Muscle layer of duodenum (tissue), 2 donors: ENCODE measurements around the gene ARPC1A.
"Not testable (repeated sequence)": the region's sequence is repeated elsewhere in the genome, so short reads cannot be mapped to it uniquely, and the experiment has no call there.

ENCODE experiments used
- H3K27ac ChIP-seq: one replicate; pipeline ENCODE4 v1.7.0; 2013; ENCODE audit warnings: mild to moderate bottlenecking, low read length
- H3K27me3 ChIP-seq: one replicate; pipeline ENCODE4 v1.7.0; 2013; ENCODE audit warnings: low read depth, mild to moderate bottlenecking, control low read depth, low read length
- H3K36me3 ChIP-seq, 2 donors: one replicate each; pipeline ENCODE4 v1.7.0; 2013; ENCODE audit warnings: low read length in 2 of 2, control low read depth in 1 of 2, mild to moderate bottlenecking in 1 of 2; ENCODE audit not compliant: insufficient read depth in 2 of 2, control insufficient read depth in 1 of 2
- H3K4me1 ChIP-seq, 2 donors: one replicate each; pipeline ENCODE4 v1.7.0; 2013; ENCODE audit warnings: low read length in 2 of 2, mild to moderate bottlenecking in 2 of 2, control low read depth in 1 of 2, moderate library complexity in 1 of 2; ENCODE audit not compliant: insufficient read depth in 2 of 2, control insufficient read depth in 1 of 2
- H3K4me3 ChIP-seq, 2 donors: one replicate each; pipeline ENCODE4 v1.7.0; 2013; ENCODE audit warnings: low read length in 2 of 2, low read depth in 1 of 2, mild to moderate bottlenecking in 1 of 2
- H3K9me3 ChIP-seq, 2 donors: one replicate each; pipeline ENCODE4 v1.7.0; 2013; ENCODE audit warnings: low read length in 2 of 2, control low read depth in 1 of 2, mild to moderate bottlenecking in 1 of 2; ENCODE audit not compliant: control insufficient read depth in 1 of 2
- donor health status: healthy.

Gene ARPC1A

DNA sequence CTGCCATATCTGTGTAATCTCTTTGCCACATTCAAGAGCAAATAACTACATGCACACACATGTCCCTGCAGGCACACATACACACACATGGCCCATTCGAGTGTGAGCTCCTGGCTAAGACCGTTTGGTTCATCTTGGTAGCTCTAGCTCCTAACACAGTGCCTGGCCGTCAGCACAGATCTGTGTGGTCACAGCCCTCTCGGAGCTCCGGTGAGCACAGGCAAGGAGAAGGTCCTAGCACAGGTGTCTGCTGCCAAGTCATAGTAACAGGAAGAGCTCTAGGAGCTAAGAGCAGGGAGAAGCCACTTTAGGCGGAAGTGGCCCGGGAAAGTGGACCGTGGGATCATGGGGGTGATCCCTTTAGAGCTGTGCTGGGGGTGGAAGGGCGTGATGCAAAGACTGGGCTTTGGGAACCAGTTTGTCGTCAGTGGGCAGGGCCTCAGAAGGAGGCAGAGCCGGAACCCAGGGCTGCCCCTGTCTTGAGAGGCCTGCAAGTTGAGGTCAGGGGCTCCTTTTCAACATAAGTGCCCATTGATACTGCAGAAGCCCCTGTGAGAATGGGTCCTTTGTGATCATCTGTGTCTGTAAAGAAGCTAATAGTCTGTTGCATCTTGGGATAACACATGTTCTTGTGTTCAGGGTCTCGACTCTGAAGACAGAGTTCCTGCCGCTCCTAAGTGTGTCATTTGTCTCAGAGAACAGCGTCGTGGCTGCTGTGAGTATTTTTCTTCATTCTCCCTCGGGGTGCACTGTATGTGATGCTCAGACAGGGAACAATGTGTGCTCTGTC is 32.2 kb downstream of the ARPC1A start:
- Histone ChIP-seq H3K4me3 (no peak overlapping the region), H3K9me3 (no peaks in the 10 kb centered on the region), H3K27me3 (no peaks in the 10 kb centered on the region), H3K27ac (no peak overlapping the region), H3K4me1 (no peaks in the 10 kb centered on the region), H3K36me3 (peaks cover 39 to 72% of the 10 kb centered on the region in 2 donors)

DNA sequence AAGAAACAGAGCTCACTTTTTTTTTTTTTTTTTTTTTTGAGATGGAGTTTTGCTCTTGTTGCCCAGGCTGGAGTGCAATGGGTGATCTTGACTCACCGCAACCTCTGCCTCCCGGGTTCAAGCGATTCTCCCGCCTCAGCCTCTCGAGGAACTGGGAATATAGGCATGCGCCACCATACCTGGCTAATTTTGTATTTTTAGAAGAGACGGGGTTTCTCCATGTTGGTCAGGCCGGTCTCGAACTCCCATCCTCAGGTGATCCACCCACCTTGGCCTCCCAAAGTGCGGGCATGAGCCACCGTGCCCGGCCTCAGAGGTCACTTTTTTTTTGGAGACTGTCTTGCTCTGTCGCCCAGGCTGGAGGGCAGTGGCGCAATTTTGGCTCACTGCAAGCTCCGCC is 32.8 kb downstream of the ARPC1A start:
- H3K4me3 ChIP-seq, H3K4me1 ChIP-seq, H3K9me3 ChIP-seq, H3K27ac ChIP-seq, H3K27me3 ChIP-seq: not testable (repeated sequence)
- H3K36me3 ChIP-seq = peaks cover 45 to 78% of the 10 kb centered on the region in 2 donors

- Histone ChIP-seq H3K36me3 (peaks cover 44 to 73% of the 10 kb centered on the region in 2 donors), H3K27ac (no peak overlapping the region), H3K4me1 (no peaks in the 10 kb centered on the region), H3K9me3 (no peaks in the 10 kb centered on the region), H3K27me3 (no peaks in the 10 kb centered on the region), H3K4me3 (no peak overlapping the region)
Measured at GRCh38 chr7:99359465-99360154, 33.9 kb downstream of the ARPC1A start.

DNA sequence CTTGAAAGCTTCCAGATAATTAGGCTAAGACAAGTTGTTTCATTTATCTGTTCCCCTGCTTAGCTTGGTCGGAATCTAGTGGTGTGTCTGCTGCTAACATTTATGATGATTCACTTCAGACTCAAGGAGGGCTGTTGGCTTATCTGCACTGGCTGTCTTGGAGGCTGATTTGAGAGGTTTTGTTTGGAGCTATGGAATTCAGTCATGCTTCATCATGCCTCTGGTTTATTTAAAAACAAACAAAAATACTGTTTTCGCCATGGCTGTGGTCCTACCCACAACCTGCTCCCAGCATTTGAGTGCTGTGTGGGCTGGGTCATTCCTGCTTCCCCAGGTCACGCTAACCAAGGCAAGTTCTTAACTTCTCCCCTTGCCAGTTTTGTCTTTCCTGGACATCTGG is 37.1 kb downstream of the ARPC1A start:
- Histone ChIP-seq H3K4me1 (no peaks in the 10 kb centered on the region), H3K9me3 (no peaks in the 10 kb centered on the region), H3K27me3 (no peaks in the 10 kb centered on the region), H3K27ac (no peak overlapping the region), H3K4me3 (no peak overlapping the region), H3K36me3 (peaks cover 48 to 65% of the 10 kb centered on the region in 2 donors)

DNA sequence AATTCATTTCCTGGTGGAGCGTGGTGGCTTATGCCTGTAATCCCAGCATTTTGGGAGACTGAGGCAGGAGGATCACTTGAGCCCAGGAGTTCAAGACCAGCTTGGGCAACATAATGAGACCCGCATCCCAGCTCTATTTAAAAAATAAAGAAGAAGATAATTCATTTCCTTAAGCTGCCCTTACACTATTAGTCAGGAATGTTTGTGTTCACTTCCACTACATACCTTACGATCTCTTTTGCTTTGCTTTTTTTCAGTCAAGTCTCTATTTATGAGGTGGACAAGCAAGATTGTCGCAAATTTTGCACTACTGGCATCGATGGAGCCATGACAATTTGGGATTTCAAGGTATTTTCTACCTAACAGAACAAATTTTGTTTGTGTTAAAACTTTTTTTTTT is 37.6 kb downstream of the ARPC1A start:
- peaks cover 44 to 60% of the 10 kb centered on the region in 2 donors for H3K36me3 ChIP-seq
- no peaks in the 10 kb centered on the region for H3K4me1 ChIP-seq
- no peak overlapping the region for H3K27ac ChIP-seq
- no peaks in the 10 kb centered on the region for H3K9me3 ChIP-seq
- no peak overlapping the region for H3K4me3 ChIP-seq
- no peaks in the 10 kb centered on the region for H3K27me3 ChIP-seq

DNA sequence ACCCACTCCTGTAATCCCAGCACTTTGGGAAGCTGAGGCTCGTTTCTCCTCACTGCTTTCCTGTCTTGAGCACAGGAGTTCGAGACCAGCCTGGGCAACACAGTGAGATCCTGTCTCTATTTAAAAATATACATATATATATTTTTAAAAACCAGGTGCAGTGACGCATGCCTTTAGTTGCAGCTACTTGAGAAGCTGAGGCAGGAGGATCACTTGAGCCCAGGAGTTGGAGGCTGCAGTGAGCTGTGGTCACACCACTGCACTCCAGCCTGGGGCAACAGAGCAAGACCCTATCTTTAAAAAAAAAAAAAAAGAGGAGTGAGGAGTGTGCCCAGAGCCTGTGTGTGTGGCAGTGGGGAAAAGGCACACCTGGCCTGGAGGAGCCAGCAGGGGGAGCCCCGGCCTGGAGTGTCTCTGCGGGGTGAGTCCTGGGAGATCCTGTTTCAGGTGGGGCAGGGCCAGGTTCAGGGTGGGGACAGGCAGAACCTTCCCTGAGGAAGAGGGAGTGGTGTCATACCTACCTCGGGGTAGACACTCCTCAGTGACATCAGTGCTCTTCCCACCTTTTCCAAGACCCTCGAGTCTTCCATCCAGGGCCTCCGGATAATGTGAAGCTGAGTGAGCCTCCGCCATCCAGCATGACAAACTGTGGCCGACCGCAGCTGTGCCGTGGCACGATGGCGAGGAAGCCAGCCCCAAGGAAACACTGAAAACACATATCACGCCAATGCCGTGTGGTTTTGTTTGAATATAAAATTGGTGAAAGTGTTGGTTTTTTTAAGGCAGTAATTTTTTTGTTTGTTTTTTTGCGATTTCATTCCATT is 39.8 kb downstream of the ARPC1A start:
- no peaks in the 10 kb centered on the region for H3K9me3 ChIP-seq
- H3K27ac ChIP-seq = no peak overlapping the region
- peaks cover 35 to 44% of the 10 kb centered on the region in 2 donors for H3K36me3 ChIP-seq

DNA sequence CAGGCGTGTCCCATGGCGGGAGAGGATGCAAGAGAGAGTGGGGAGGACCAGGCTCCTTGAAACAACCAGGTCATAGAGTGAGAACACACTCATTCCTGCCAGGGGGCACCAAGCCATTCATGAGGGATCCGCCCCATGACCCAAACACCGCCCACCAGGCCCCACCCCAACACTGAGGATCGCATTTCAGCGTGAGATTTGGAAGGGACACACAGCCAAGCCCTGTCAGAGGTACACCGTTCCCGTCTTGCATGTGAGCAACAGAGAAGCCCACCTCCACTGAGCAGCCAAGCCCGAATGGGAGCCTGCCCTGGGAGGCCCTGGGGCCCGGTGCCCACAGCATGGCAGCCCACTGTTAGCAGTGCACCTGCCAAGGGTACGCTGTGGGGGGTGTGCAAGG is 40.9 kb downstream of the ARPC1A start:
- Histone ChIP-seq H3K9me3 (no peaks in the 10 kb centered on the region), H3K4me1 (no peaks in the 10 kb centered on the region), H3K27me3 (no peaks in the 10 kb centered on the region), H3K4me3 (no peak overlapping the region), H3K27ac (no peak overlapping the region), H3K36me3 (peaks cover 29 to 33% of the 10 kb centered on the region in 2 donors)

More for the DNA sequence above, 39.8 kb downstream of the ARPC1A start:
- no peak overlapping the region for H3K4me3 ChIP-seq
- H3K4me1 ChIP-seq = no peaks in the 10 kb centered on the region
- no peaks in the 10 kb centered on the region for H3K27me3 ChIP-seq

- Histone ChIP-seq H3K4me1 (peaks cover 0 to 6% of the 10 kb centered on the region in 2 donors), H3K27me3 (no peaks in the 10 kb centered on the region), H3K36me3 (peaks cover 15 to 16% of the 10 kb centered on the region in 2 donors), H3K9me3 (no peaks in the 10 kb centered on the region), H3K4me3 (no peak overlapping the region), H3K27ac (no peak overlapping the region)
Measured at GRCh38 chr7:99368750-99369389, 43.2 kb downstream of the ARPC1A start.

- H3K27me3 ChIP-seq = no peaks in the 10 kb centered on the region
- H3K27ac ChIP-seq = no peak overlapping the region
- H3K36me3 ChIP-seq = peaks cover 11 to 12% of the 10 kb centered on the region in 2 donors
- no peak overlapping the region for H3K4me3 ChIP-seq
- peaks cover 0 to 9% of the 10 kb centered on the region in 2 donors for H3K4me1 ChIP-seq
- no peaks in the 10 kb centered on the region for H3K9me3 ChIP-seq
Measured at GRCh38 chr7:99369767-99370391, 44.2 kb downstream of the ARPC1A start.

DNA sequence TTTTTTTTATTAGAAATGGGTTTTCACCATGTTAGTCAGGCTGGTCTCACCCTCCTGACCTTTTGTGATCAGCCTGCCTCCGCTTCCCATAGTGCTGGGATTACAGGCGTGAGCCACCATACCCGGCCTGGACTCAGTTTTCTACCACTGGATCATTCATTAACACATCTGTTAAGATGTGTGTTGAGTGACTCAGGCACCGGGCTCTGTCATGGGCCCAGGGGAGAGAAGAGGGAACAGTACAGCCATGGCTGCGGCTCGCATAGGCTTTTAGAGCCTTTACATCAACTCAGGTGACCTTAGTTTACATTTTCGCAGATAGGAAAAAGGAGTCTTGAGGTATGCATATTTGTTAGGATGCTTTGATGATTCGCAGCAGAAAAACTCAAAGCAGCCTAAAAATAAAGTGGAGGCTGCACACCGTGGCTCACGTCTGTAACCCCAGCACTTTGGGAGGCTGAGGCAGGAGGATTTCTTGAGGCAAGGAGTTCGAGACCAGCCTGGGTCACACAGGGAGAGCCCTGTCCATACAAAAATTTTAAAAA is 45.8 kb downstream of the ARPC1A start:
- H3K27ac ChIP-seq = no peak overlapping the region
- no peaks in the 10 kb centered on the region for H3K9me3 ChIP-seq
- peaks cover 6% of the 10 kb centered on the region in 2 donors for H3K36me3 ChIP-seq
- no peaks in the 10 kb centered on the region for H3K27me3 ChIP-seq
- H3K4me1 ChIP-seq = peaks cover 0 to 17% of the 10 kb centered on the region in 2 donors
- H3K4me3 ChIP-seq = no peak overlapping the region
